Liver (tissue), 3 donors: ENCODE results near the gene AGBL4.

Experiments used
- ATF3 ChIP-seq: IDR thresholded peaks from 2 replicates; pipeline ENCODE4 v1.6.1; 2016; ENCODE audit warnings: antibody characterized with exemption
- CTCF ChIP-seq: fragments of 150-350 bp; IDR thresholded peaks from 2 replicates; pipeline ENCODE4 v1.5.1; 2017; ENCODE audit warnings: improper control_type of control experiment, low read depth, low read length; ENCODE audit not compliant: missing input control
- EGR1 ChIP-seq, 2 donors: IDR thresholded peaks; 2 replicates each; pipeline ENCODE4 v1.6.1; 2016 to 2018; ENCODE audit warnings: antibody characterized with exemption in 2 of 2, low read depth in 2 of 2
- GABPA ChIP-seq, 2 donors: IDR thresholded peaks in 1 of 2; conservative IDR thresholded peaks in 1 of 2; 2 replicates each; pipeline ENCODE4 v1.6.1; 2016; ENCODE audit warnings: antibody characterized with exemption in 2 of 2, mild to moderate bottlenecking in 1 of 2, moderate library complexity in 1 of 2
- HNF4G ChIP-seq: IDR thresholded peaks from 2 replicates; pipeline ENCODE4 v1.6.1; 2016; ENCODE audit warnings: antibody characterized with exemption
- JUND ChIP-seq, 2 donors: IDR thresholded peaks; 2 replicates each; pipeline ENCODE4 v1.6.1; 2016; ENCODE audit warnings: antibody characterized with exemption in 2 of 2
- MAX ChIP-seq: IDR thresholded peaks from 2 replicates; pipeline ENCODE4 v1.6.1; 2016; ENCODE audit warnings: antibody characterized with exemption
- RAD21 ChIP-seq, 2 donors: IDR thresholded peaks; 2 replicates each; pipeline ENCODE4 v1.6.1; 2016; ENCODE audit warnings: antibody characterized with exemption in 2 of 2, mild to moderate bottlenecking in 2 of 2
- REST ChIP-seq: IDR thresholded peaks from 2 replicates; pipeline ENCODE4 v1.6.1; 2016; ENCODE audit warnings: antibody characterized with exemption, mild to moderate bottlenecking
- RXRA ChIP-seq, 2 donors: IDR thresholded peaks; 2 replicates each; pipeline ENCODE4 v1.6.1; 2017 to 2018; ENCODE audit warnings: antibody characterized with exemption in 2 of 2, mild to moderate bottlenecking in 1 of 2
- SP1 ChIP-seq: IDR thresholded peaks from 2 replicates; pipeline ENCODE4 v1.6.1; 2018; ENCODE audit warnings: antibody characterized with exemption, mild to moderate bottlenecking
- TAF1 ChIP-seq: conservative IDR thresholded peaks from 2 replicates; pipeline ENCODE4 v1.6.1; 2016; ENCODE audit warnings: antibody characterized with exemption, mild to moderate bottlenecking
- YY1 ChIP-seq: IDR thresholded peaks from 2 replicates; pipeline ENCODE4 v1.6.1; 2016; ENCODE audit warnings: antibody characterized with exemption, mild to moderate bottlenecking
- ZBTB33 ChIP-seq: IDR thresholded peaks from 2 replicates; pipeline ENCODE4 v1.6.1; 2016; ENCODE audit warnings: antibody characterized with exemption
- donor health status: healthy.
- donor health status: healthy.

- TF ChIP-seq CTCF (no peak), RAD21 (IDR thresholded peaks at IDR 0.05) (no peak), EGR1 (IDR thresholded peaks at IDR 0.05; ENCODE audit: low read depth in 2 of 2) (no peak), ATF3 (no peak), REST (no peak), YY1 (no peak), HNF4G (no peak), SP1 (no peak), ZBTB33 (no peak), MAX (no peak), RXRA (IDR thresholded peaks at IDR 0.05) (no peak), GABPA (IDR thresholded peaks at IDR 0.05 in 1 of 2, conservative IDR thresholded peaks at IDR 0.05 in 1 of 2) (no peak), JUND (IDR thresholded peaks at IDR 0.05) (no peak), TAF1 (no peak)
Observed at GRCh38 chr1:49104575-49104974, 919.2 kb downstream of the AGBL4 start.
